ENCODE measurements around the gene DNLZ.

DNA sequence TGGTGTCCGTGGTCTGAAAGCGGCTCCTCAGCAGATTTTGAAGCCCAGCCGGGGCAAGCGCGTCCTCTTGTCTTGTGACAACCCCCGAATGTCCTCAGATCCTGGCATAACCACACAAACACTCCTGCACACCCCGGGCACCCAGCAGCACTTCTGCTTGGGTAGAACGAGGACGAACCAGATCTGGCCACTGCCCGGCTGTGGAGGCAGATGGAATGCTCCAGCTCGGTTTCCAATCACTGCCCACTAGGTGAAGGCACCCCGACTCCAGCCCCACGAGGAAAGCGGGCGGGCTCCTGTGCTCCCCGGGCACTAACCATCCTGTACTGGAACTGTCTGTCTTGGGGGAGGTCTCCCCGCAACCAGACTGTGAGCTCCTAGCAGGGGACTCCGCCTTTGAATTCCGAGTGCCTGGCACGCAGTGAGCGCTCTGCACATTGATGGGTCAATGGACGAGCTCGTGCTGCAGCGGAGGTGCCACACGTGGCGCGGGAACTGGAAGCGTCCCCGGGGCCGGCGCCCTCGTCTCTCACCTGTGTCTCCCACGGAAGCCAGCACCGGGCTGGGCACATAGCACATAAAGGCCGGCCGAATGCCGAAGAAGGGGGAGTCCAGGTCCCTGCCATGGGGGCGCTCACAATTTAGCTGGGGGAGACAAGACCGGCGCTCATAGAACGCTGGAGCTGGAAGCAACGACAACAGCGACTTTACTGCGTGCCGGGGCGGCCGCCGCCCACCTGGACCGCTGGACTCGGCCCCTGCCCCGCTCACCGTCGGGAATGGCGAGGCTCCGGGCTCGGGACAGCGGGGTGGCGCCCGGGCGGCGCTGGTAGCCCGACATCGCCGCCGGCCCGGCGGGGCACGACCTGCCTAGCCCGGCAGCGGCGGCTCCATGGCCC, 46.3 kb upstream of the DNLZ start:
- no peak for TF ChIP-seq POLR2A (IDR thresholded peaks at IDR 0.05; ENCODE audit: low read depth, low read length)
- TF ChIP-seq TAF1 (IDR thresholded peaks at IDR 0.05; ENCODE audit: borderline replicate concordance, low read depth, low read length): no peak

All from GM12892 (cell line).